ENCODE measurements around the gene SEPTIN5. TPM values are rescaled to one million over a fixed set of nuclear protein-coding genes. Genes with fewer than 3 reads are reported as not detected.

The SEPTIN5 gene
- total RNA-seq, 1 experiment from 2014 or later: 1.00 TPM

DNA sequence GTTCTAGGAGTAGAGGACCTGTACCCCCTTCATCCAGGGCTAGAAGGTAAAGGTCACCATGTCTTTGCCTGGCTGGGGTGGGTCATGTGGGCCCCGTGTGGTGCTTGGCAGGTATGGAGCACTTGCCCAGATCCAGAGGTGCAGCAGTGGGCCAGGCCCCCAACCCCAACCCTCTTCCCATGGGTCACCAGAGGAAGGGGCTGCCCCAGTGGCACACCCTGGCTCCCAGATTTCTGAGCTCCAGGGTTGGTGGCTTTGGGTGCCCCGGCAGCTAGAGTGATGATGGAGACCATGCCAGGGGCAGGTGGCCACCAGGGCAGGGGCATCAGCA lies 6.7 kb downstream of the SEPTIN5 start:
- Histone ChIP-seq H3K36me3 (ENCODE audit: control insufficient read depth, insufficient read depth, low read length) (no peaks in the 10 kb centered on the region), H3K27me3 (replicated peaks; ENCODE audit: control insufficient read depth, insufficient read depth, low read length) (no peaks in the 10 kb centered on the region; the same call in 1 of the 2 replicates), H3K4me1 (peaks cover 4% of the 10 kb centered on the region), H3K4me3 (ENCODE audit: low read depth, low read length) (no peak overlapping the region), H3K9me3 (no peaks in the 10 kb centered on the region)
- BruUV-seq (replicated peaks): no TSS peak
- H3K27ac Mint-ChIP-seq (ENCODE audit: unreplicated experiment): no peak overlapping the region
- no peaks in the 10 kb centered on the region for H3K4me1 Mint-ChIP-seq (ENCODE audit: low read depth, unreplicated experiment)
- H3K27me3 Mint-ChIP-seq (ENCODE audit: insufficient read depth, unreplicated experiment): peaks cover 12% of the 10 kb centered on the region
- H3K9me3 Mint-ChIP-seq (ENCODE audit: unreplicated experiment): no peaks in the 10 kb centered on the region
- TF ChIP-seq, protein P1, sequence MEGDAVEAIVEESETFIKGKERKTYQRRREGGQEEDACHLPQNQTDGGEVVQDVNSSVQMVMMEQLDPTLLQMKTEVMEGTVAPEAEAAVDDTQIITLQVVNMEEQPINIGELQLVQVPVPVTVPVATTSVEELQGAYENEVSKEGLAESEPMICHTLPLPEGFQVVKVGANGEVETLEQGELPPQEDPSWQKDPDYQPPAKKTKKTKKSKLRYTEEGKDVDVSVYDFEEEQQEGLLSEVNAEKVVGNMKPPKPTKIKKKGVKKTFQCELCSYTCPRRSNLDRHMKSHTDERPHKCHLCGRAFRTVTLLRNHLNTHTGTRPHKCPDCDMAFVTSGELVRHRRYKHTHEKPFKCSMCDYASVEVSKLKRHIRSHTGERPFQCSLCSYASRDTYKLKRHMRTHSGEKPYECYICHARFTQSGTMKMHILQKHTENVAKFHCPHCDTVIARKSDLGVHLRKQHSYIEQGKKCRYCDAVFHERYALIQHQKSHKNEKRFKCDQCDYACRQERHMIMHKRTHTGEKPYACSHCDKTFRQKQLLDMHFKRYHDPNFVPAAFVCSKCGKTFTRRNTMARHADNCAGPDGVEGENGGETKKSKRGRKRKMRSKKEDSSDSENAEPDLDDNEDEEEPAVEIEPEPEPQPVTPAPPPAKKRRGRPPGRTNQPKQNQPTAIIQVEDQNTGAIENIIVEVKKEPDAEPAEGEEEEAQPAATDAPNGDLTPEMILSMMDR (IDR thresholded peaks at IDR 0.05; ENCODE audit: insufficient read depth in 1 of 2, low read depth in 1 of 2, low read length in 1 of 2, severe bottlenecking in 1 of 2, unreplicated experiment in 1 of 2): no peak
- H3K4me3 Mint-ChIP-seq (ENCODE audit: unreplicated experiment): no peak overlapping the region
- DNase-seq: no peak
- intact Hi-C loops (cut with micrococcal nuclease; ENCODE audit: unreplicated experiment): no loop called here
- ChIA-PET CTCF (no interaction called here), POLR2A (no interaction called here)
- no peaks in the 10 kb centered on the region for H3K36me3 Mint-ChIP-seq (ENCODE audit: insufficient read depth, unreplicated experiment)

DNA sequence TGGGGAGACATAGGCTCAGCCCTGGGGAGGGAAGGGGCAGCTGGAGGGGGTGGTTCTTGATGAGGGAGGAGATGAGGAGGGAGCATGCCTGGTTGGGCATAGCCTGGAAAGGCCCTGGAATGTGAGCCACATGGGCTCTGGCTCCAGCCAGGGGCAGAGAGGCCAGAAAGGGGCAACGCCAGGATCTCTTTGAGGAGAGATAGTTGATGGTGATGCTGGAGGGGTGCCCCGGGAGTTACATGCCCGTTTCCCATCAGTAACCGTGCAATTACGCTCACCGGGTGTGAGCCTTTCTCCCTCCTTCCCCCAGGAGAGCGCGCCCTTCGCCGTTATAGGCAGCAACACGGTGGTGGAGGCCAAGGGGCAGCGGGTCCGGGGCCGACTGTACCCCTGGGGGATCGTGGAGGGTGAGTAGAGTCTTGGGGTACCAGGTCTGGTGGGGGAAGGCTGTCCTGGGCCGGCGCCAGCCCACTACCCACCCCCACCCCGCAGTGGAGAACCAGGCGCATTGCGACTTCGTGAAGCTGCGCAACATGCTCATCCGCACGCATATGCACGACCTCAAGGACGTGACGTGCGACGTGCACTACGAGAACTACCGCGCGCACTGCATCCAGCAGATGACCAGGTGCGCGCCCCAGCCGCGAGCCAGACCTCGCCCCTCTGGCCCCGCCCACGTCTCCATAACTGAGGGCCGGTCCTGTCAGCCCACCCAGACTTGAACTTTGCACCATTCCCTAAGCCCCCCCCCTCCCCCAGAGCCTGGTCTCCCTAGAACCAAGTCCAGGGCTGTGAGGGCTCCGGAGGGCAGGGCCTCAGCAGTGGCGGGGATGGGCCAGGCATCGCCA lies 7.3 kb downstream of the SEPTIN5 start:
- H3K9me3 ChIP-seq: no peaks in the 10 kb centered on the region
- Mint-ChIP-seq H3K27ac (ENCODE audit: unreplicated experiment) (no peak overlapping the region), H3K4me3 (ENCODE audit: unreplicated experiment) (no peak overlapping the region), H3K36me3 (ENCODE audit: insufficient read depth, unreplicated experiment) (no peaks in the 10 kb centered on the region), H3K27me3 (ENCODE audit: insufficient read depth, unreplicated experiment) (peaks cover 12% of the 10 kb centered on the region), H3K4me1 (ENCODE audit: low read depth, unreplicated experiment) (no peaks in the 10 kb centered on the region), H3K9me3 (ENCODE audit: unreplicated experiment) (no peaks in the 10 kb centered on the region)
- no TSS peak for BruUV-seq (replicated peaks)
- ChIA-PET CTCF (no interaction called here), POLR2A (no interaction called here)
- TF ChIP-seq, protein P1 (IDR thresholded peaks at IDR 0.05; ENCODE audit: insufficient read depth in 1 of 2, low read depth in 1 of 2, low read length in 1 of 2, severe bottlenecking in 1 of 2, unreplicated experiment in 1 of 2): no peak
- no peak for DNase-seq
- intact Hi-C loops (cut with micrococcal nuclease; ENCODE audit: unreplicated experiment): no loop called here
- no peaks in the 10 kb centered on the region for H3K36me3 ChIP-seq (ENCODE audit: control insufficient read depth, insufficient read depth, low read length)
- H3K4me1 ChIP-seq: peaks cover 4% of the 10 kb centered on the region
- H3K27me3 ChIP-seq (replicated peaks; ENCODE audit: control insufficient read depth, insufficient read depth, low read length): no peaks in the 10 kb centered on the region; the same call in 1 of the 2 replicates
- no peak overlapping the region for H3K4me3 ChIP-seq (ENCODE audit: low read depth, low read length)

DNA sequence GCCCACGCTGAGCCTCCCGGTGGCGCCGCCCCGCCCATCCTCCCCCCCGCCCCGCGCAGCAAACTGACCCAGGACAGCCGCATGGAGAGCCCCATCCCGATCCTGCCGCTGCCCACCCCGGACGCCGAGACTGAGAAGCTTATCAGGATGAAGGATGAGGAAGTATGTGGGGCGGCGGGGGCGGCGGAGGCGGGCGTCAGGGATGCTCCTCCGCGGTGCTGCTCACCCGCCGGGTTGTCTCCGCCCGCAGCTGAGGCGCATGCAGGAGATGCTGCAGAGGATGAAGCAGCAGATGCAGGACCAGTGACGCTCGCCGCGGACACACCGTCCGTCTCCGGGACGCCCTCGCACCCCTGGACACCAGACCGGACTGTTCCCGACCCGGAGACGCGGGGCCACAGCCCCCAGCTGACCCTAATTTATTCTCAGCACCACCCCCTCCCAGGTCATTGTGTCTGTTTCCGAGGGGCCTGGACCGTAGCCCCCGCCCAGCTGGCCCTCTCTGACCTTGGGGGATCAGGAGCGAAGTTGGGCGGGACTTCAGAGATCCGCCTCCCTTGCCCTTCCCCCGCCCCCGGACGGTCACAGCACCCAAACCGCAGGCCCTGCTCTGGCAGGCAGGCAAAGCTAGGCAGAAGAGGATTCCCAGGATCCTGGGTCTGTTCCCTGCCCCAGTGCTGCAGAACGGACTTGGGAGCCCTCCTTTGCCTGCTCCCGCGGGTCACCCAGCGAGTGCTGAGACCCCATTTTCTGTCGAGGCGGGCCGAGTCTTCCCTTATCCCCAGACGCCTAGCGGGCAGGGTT lies 8.1 kb downstream of the SEPTIN5 start:
- Mint-ChIP-seq H3K4me3 (ENCODE audit: unreplicated experiment) (no peak overlapping the region), H3K27ac (ENCODE audit: unreplicated experiment) (no peak overlapping the region), H3K9me3 (ENCODE audit: unreplicated experiment) (no peaks in the 10 kb centered on the region), H3K27me3 (ENCODE audit: insufficient read depth, unreplicated experiment) (peaks cover 19% of the 10 kb centered on the region), H3K36me3 (ENCODE audit: insufficient read depth, unreplicated experiment) (no peaks in the 10 kb centered on the region), H3K4me1 (ENCODE audit: low read depth, unreplicated experiment) (no peaks in the 10 kb centered on the region)
- no peak for DNase-seq
- no peak overlapping the region for H3K4me3 ChIP-seq (ENCODE audit: low read depth, low read length)
- ChIA-PET POLR2A (no interaction called here), CTCF (no interaction called here)
- no TSS peak for BruUV-seq (replicated peaks)
- H3K36me3 ChIP-seq (ENCODE audit: control insufficient read depth, insufficient read depth, low read length): no peaks in the 10 kb centered on the region
- H3K4me1 ChIP-seq: peaks cover 4% of the 10 kb centered on the region
- H3K9me3 ChIP-seq: no peaks in the 10 kb centered on the region
- H3K27me3 ChIP-seq (replicated peaks; ENCODE audit: control insufficient read depth, insufficient read depth, low read length): no peaks in the 10 kb centered on the region; the same call in 1 of the 2 replicates
- TF ChIP-seq, protein P1 (IDR thresholded peaks at IDR 0.05; ENCODE audit: insufficient read depth in 1 of 2, low read depth in 1 of 2, low read length in 1 of 2, severe bottlenecking in 1 of 2, unreplicated experiment in 1 of 2): no peak
- intact Hi-C loops (cut with micrococcal nuclease; ENCODE audit: unreplicated experiment): no loop called here

Measured in Caco-2 (cell line).